Daoy (cell line): ENCODE measurements around the gene COL11A2. TPM values are rescaled to one million over a fixed set of nuclear protein-coding genes. Genes with fewer than 3 reads are reported as not detected.

Experiments used
- DNase-seq: peaks from one replicate; pipeline ENCODE4 v3.0.0-alpha.2; 2015; ENCODE audit warnings: low read depth
- total RNA-seq: library from RNA; depleted of rRNA; stranded (reverse); fragments of >200 nt; shearing (Covaris generic); gene quantifications from 2 replicates; pipeline ENCODE4 v1.2.3, GENCODE V29; 2014

The COL11A2 gene
- total RNA-seq, 1 experiment from 2014 or later, result 1.6 TPM

- no peak for DNase-seq
Measured at GRCh38 chr6:33171880-33172687, 20.2 kb downstream of the COL11A2 start.

GRCh38 chr6:33171016-33171879, 21.0 kb downstream of the COL11A2 start:
- DNase-seq, result no peak

GRCh38 chr6:33170176-33171015, 21.9 kb downstream of the COL11A2 start:
- no peak for DNase-seq

- no peak for DNase-seq
Measured at GRCh38 chr6:33169291-33170175, 22.7 kb downstream of the COL11A2 start.

- DNase-seq, result no peak
Measured at GRCh38 chr6:33168639-33169038, 23.6 kb downstream of the COL11A2 start.

- DNase-seq, result no peak
Measured at GRCh38 chr6:33168284-33168601, 24.0 kb downstream of the COL11A2 start.

GRCh38 chr6:33167374-33168283, 24.6 kb downstream of the COL11A2 start:
- DNase-seq, result no peak

- no peak for DNase-seq
Measured at GRCh38 chr6:33166811-33167210, 25.5 kb downstream of the COL11A2 start.

- DNase-seq, result no peak
Measured at GRCh38 chr6:33166363-33166762, 25.9 kb downstream of the COL11A2 start.

- no peak for DNase-seq
Measured at GRCh38 chr6:33165581-33166258, 26.5 kb downstream of the COL11A2 start.

GRCh38 chr6:33164665-33165373, 27.4 kb downstream of the COL11A2 start:
- no peak for DNase-seq

- no peak for DNase-seq
Measured at GRCh38 chr6:33164176-33164575, 28.1 kb downstream of the COL11A2 start.

- no peak for DNase-seq
Measured at GRCh38 chr6:33163540-33163939, 28.7 kb downstream of the COL11A2 start.

GRCh38 chr6:33161354-33162331, 30.6 kb downstream of the COL11A2 start:
- peak; percentile 80 for DNase-seq

- DNase-seq, result peak; percentile 95
Measured at GRCh38 chr6:33160728-33161344, 31.4 kb downstream of the COL11A2 start.

- no peak for DNase-seq
Measured at GRCh38 chr6:33160096-33160495, 32.2 kb downstream of the COL11A2 start.

GRCh38 chr6:33156964-33157363, 35.3 kb downstream of the COL11A2 start:
- no peak for DNase-seq
